ENCODE measurements around the gene PHLDA2.

GRCh38 chr11:2924381-2924780 lies 4.8 kb downstream of the PHLDA2 start:
- TF ChIP-seq CTCF (IDR thresholded peaks at IDR 0.05) (no peak), EZH2 (IDR thresholded peaks at IDR 0.05; ENCODE audit: borderline replicate concordance, insufficient read depth, low read depth, low read length, poor library complexity, severe bottlenecking) (no peak)

All from B cell (primary cell).